H1 (cell line): ENCODE data around the gene FZD4. TPM values are rescaled to one million over a fixed set of nuclear protein-coding genes. Genes with fewer than 3 reads are reported as not detected.

Source experiments
- CTCF ChIA-PET: fragments of 300-600 bp; sonication (Branson Sonifier 250); formaldehyde crosslinking; loops from one replicate; lab custom pipeline; 2021; ENCODE audit not compliant: partially characterized antibody; lab: Charles Lee
- POLR2A ChIA-PET: fragments of 300-600 bp; sonication (Branson Sonifier 250); formaldehyde crosslinking; loops from one replicate; lab custom pipeline; 2021; ENCODE audit warnings: inconsistent platforms; ENCODE audit not compliant: partially characterized antibody; lab: Charles Lee
- DNase-seq, 2 experiments: peaks; one replicate each; pipeline versions ENCODE4 v3.0.0 to v3.0.0-alpha.2; 2010 to 2022; ENCODE audit warnings: low spot score in 2 of 2, low read depth in 1 of 2, mixed read lengths in 1 of 2
- FAIRE-seq: peaks from 2 replicates; lab custom pipeline; 2011; peaks lifted over from hg19 to GRCh38; lab: Jason Lieb, UNC
- H2AFZ ChIP-seq: 2 replicates; pipeline ENCODE4 v1.8.1; 2012; ENCODE audit warnings: low read length, inconsistent platforms
- H2AK5ac ChIP-seq: 2 replicates; pipeline ENCODE4 v1.6.1; 2013; ENCODE audit warnings: low read depth, low read length
- H2BK120ac ChIP-seq: replicated peaks from 2 replicates; pipeline ENCODE3; 2013; ENCODE audit warnings: low read depth, low read length, inconsistent platforms
- H2BK12ac ChIP-seq: 2 replicates; pipeline ENCODE4 v1.6.1; 2013; ENCODE audit warnings: low read depth, low read length
- H2BK15ac ChIP-seq: 2 replicates; pipeline ENCODE4 v1.6.1; 2013; ENCODE audit warnings: low read length
- H2BK20ac ChIP-seq: 2 replicates; pipeline ENCODE4 v1.6.1; 2013; ENCODE audit warnings: low read length
- H2BK5ac ChIP-seq: 2 replicates; pipeline ENCODE4 v1.6.1; 2013; ENCODE audit warnings: low read depth, low read length
- H3K14ac ChIP-seq: 2 replicates; pipeline ENCODE4 v1.6.1; 2013; ENCODE audit warnings: inconsistent platforms; ENCODE audit not compliant: insufficient read length
- H3K18ac ChIP-seq: 2 replicates; pipeline ENCODE4 v1.6.1; 2013; ENCODE audit warnings: low read length; ENCODE audit errors: extremely low read depth
- H3K23ac ChIP-seq: 2 replicates; pipeline ENCODE4 v1.6.1; 2013; ENCODE audit warnings: inconsistent platforms; ENCODE audit not compliant: insufficient read length
- H3K23me2 ChIP-seq: 2 replicates; pipeline ENCODE4 v1.6.1; 2013; ENCODE audit warnings: low read depth, low read length
- H3K27ac ChIP-seq: 2 replicates; pipeline ENCODE4 v1.6.1; 2011; ENCODE audit warnings: low read depth, low read length, inconsistent platforms
- H3K27me3 ChIP-seq, 4 experiments: replicated peaks in 1 of 4; 1 replicate in 1 of 4; 2 replicates in 3 of 4; pipeline versions ENCODE4 v1.6.1 to v1.8.1; 2011 to 2013; ENCODE audit warnings: low read length in 3 of 4, mild to moderate bottlenecking in 3 of 4, inconsistent platforms in 2 of 4, mixed read lengths in 2 of 4, moderate library complexity in 1 of 4; ENCODE audit not compliant: control insufficient read depth in 3 of 4, insufficient read depth in 3 of 4; ENCODE audit errors: extremely low read depth in 1 of 4
- H3K36me3 ChIP-seq, 4 experiments: 2 replicates each; pipeline versions ENCODE4 v1.6.1 to v1.8.1; 2011 to 2013; ENCODE audit warnings: mild to moderate bottlenecking in 4 of 4, low read length in 3 of 4, moderate library complexity in 2 of 4, control low read depth in 1 of 4, inconsistent platforms in 1 of 4; ENCODE audit not compliant: insufficient read depth in 4 of 4, control insufficient read depth in 2 of 4
- H3K4ac ChIP-seq: replicated peaks from 2 replicates; pipeline ENCODE3; 2013; ENCODE audit warnings: low read length, low read depth, mixed read lengths, inconsistent platforms; ENCODE audit not compliant: insufficient read length
- H3K4me1 ChIP-seq, 4 experiments: replicated peaks in 1 of 4; 1 replicate in 1 of 4; 2 replicates in 3 of 4; pipeline versions ENCODE4 v1.6.1 to v1.8.1; 2011 to 2013; ENCODE audit warnings: low read length in 3 of 4, inconsistent platforms in 2 of 4, mixed read lengths in 1 of 4; ENCODE audit not compliant: insufficient read depth in 4 of 4, control insufficient read depth in 3 of 4
- H3K4me2 ChIP-seq, 2 experiments: 2 replicates each; pipeline versions ENCODE4 v1.6.1 to v1.8.1; 2011 to 2013; ENCODE audit warnings: low read depth in 2 of 2, low read length in 2 of 2, control low read depth in 1 of 2, inconsistent platforms in 1 of 2, mild to moderate bottlenecking in 1 of 2; ENCODE audit not compliant: insufficient read depth in 1 of 2
- H3K4me3 ChIP-seq, 4 experiments: fragments of 200-600, 300-600 bp in 1 of 4; sonication (generic), shearing (Covaris generic), sonication (Bioruptor Twin) in 1 of 4; 2 replicates each; pipeline versions ENCODE4 v1.5.1 to v1.8.1; 2011 to 2016; ENCODE audit warnings: low read length in 4 of 4, low read depth in 3 of 4, control low read depth in 2 of 4, inconsistent platforms in 2 of 4, mild to moderate bottlenecking in 2 of 4, mixed read lengths in 1 of 4, moderate library complexity in 1 of 4; ENCODE audit not compliant: insufficient read depth in 2 of 4; ENCODE audit errors: extremely low read depth in 1 of 4
- H3K56ac ChIP-seq: replicated peaks from 2 replicates; pipeline ENCODE3; 2013; ENCODE audit warnings: low read depth, mild to moderate bottlenecking, mixed read lengths, low read length, inconsistent platforms; ENCODE audit not compliant: insufficient read length
- H3K79me1 ChIP-seq: 2 replicates; pipeline ENCODE4 v1.6.1; 2013; ENCODE audit warnings: low read depth, low read length, control low read depth
- H3K79me2 ChIP-seq, 2 experiments: 2 replicates each; pipeline versions ENCODE4 v1.6.1 to v1.8.1; 2012 to 2013; ENCODE audit warnings: low read length in 2 of 2, mild to moderate bottlenecking in 2 of 2, inconsistent platforms in 1 of 2; ENCODE audit not compliant: insufficient read depth in 2 of 2, control insufficient read depth in 1 of 2
- H3K9ac ChIP-seq, 4 experiments: replicated peaks in 1 of 4; 1 replicate in 1 of 4; 2 replicates in 3 of 4; pipeline versions ENCODE4 v1.6.1 to v1.8.1; 2011 to 2013; ENCODE audit warnings: low read depth in 3 of 4, low read length in 3 of 4, control low read depth in 2 of 4, mild to moderate bottlenecking in 2 of 4, moderate library complexity in 2 of 4, inconsistent platforms in 1 of 4; ENCODE audit errors: extremely low read depth in 1 of 4
- H3K9me3 ChIP-seq, 2 experiments: 2 replicates each; pipeline versions ENCODE4 v1.6.1 to v1.8.1; 2012 to 2013; ENCODE audit warnings: mild to moderate bottlenecking in 2 of 2, moderate library complexity in 2 of 2, control low read depth in 1 of 2, inconsistent platforms in 1 of 2, low read depth in 1 of 2, low read length in 1 of 2, mixed read lengths in 1 of 2; ENCODE audit not compliant: insufficient read depth in 2 of 2
- H4K20me1 ChIP-seq, 2 experiments: replicated peaks in 1 of 2; 2 replicates each; pipeline versions ENCODE3 to v1.8.1; 2011 to 2013; ENCODE audit warnings: inconsistent platforms in 2 of 2, low read length in 2 of 2, mild to moderate bottlenecking in 1 of 2; ENCODE audit not compliant: insufficient read depth in 2 of 2, control insufficient read depth in 1 of 2
- H4K5ac ChIP-seq: 2 replicates; pipeline ENCODE4 v1.6.1; 2013; ENCODE audit warnings: low read length, low read depth, mixed read lengths, inconsistent platforms; ENCODE audit not compliant: insufficient read length
- H4K8ac ChIP-seq: 2 replicates; pipeline ENCODE4 v1.8.0; 2013; ENCODE audit warnings: mild to moderate bottlenecking, moderate library complexity, low read length, inconsistent platforms; ENCODE audit not compliant: insufficient read depth; ENCODE audit errors: extremely low read depth
- H4K91ac ChIP-seq: replicated peaks from 2 replicates; pipeline ENCODE3; 2013; ENCODE audit warnings: low read length, mixed read lengths, inconsistent platforms; ENCODE audit not compliant: insufficient read length
- ATF2 ChIP-seq: IDR thresholded peaks from 2 replicates; pipeline ENCODE4 v1.6.1; 2012; ENCODE audit warnings: low read length, inconsistent platforms
- CEBPB ChIP-seq: IDR thresholded peaks from 2 replicates; pipeline ENCODE4 v1.6.1; 2012; ENCODE audit warnings: low read depth, low read length
- CREB1 ChIP-seq: IDR thresholded peaks from 2 replicates; pipeline ENCODE4 v1.6.1; 2012; ENCODE audit warnings: inconsistent platforms
- EP300 ChIP-seq, 2 experiments: IDR thresholded peaks; 1 replicate in 1 of 2; 2 replicates in 1 of 2; pipeline ENCODE4 v1.6.1; 2011 to 2012; ENCODE audit warnings: low read depth in 2 of 2, low read length in 2 of 2, mild to moderate bottlenecking in 2 of 2, borderline replicate concordance in 1 of 2, inconsistent platforms in 1 of 2, moderate library complexity in 1 of 2
- POLR2A ChIP-seq, 2 experiments: IDR thresholded peaks; 1 replicate in 1 of 2; 2 replicates in 1 of 2; pipeline ENCODE4 v1.6.1; 2011; ENCODE audit warnings: low read depth in 2 of 2, low read length in 2 of 2, mild to moderate bottlenecking in 2 of 2; ENCODE audit errors: control extremely low read depth in 1 of 2
- RNF2 ChIP-seq: fragments of 200-900, 300-1000 bp; sonication (generic); IDR thresholded peaks from 2 replicates; pipeline ENCODE4 v1.7.1; 2016; ENCODE audit warnings: borderline replicate concordance, low read depth, mild to moderate bottlenecking, antibody characterized with exemption, low read length; ENCODE audit not compliant: poor library complexity, severe bottlenecking; ENCODE audit errors: missing control alignments
- RXRA ChIP-seq: IDR thresholded peaks from 2 replicates; pipeline ENCODE4 v1.6.1; 2011; ENCODE audit warnings: low read depth, mild to moderate bottlenecking, low read length, moderate library complexity; ENCODE audit not compliant: insufficient read depth
- TAF1 ChIP-seq: IDR thresholded peaks from 2 replicates; pipeline ENCODE4 v1.6.1; 2011; ENCODE audit warnings: mild to moderate bottlenecking, low read depth, low read length
- TAF7 ChIP-seq: optimal IDR thresholded peaks from 2 replicates; pipeline ENCODE3; 2011; ENCODE audit warnings: low read depth, mild to moderate bottlenecking, inconsistent platforms, low read length, moderate library complexity, borderline replicate concordance
- TCF12 ChIP-seq: IDR thresholded peaks from 2 replicates; pipeline ENCODE4 v1.6.1; 2011; ENCODE audit warnings: low read depth, mild to moderate bottlenecking, low read length
- TEAD4 ChIP-seq: IDR thresholded peaks from 2 replicates; pipeline ENCODE4 v1.6.1; 2012; ENCODE audit warnings: low read depth, low read length, inconsistent platforms, mixed read lengths
- YY1 ChIP-seq: IDR thresholded peaks from 2 replicates; pipeline ENCODE4 v1.6.1; 2011; ENCODE audit warnings: low read depth, mild to moderate bottlenecking, low read length
- ZNF274 ChIP-seq: IDR thresholded peaks from 2 replicates; pipeline ENCODE4 v1.7.0; 2012; ENCODE audit warnings: low read length, borderline replicate concordance; ENCODE audit errors: extremely low read depth
- WGBS, 2 experiments: shearing (Covaris generic) in 1 of 2; methylation state at CpG; one replicate each; pipeline versions ENCODE4 v1.1.6 to v1.1.7; 2013 to 2015; ENCODE audit warnings: low lambda C conversion rate in 2 of 2, mixed read lengths in 2 of 2, inconsistent platforms in 1 of 2, low coverage in 1 of 2, missing lambda C conversion rate in 1 of 2; ENCODE audit not compliant: insufficient replicate concordance in 2 of 2, insufficient coverage in 1 of 2, insufficient read length in 1 of 2; ENCODE audit errors: extremely low coverage in 1 of 2, missing lambda C conversion rate in 1 of 2; 5-methylcytosine and 5-hydroxymethylcytosine counted together
- polyA plus RNA-seq, 7 experiments: library from polyadenylated mRNA; depleted of rRNA in 3 of 7; stranded (reverse) in 5 of 7; unstranded in 2 of 7; fragments of >200 nt in 5 of 7; fragments of 200-250 nt in 2 of 7; gene quantifications; 1 replicate in 5 of 7; 2 replicates in 1 of 7; 4 replicates in 1 of 7; pipeline versions ENCODE4 v1.2.1 to v1.2.3, GENCODE V29; 2011 to 2013; ENCODE audit warnings: missing spikeins in 2 of 7, mixed read lengths in 2 of 7
- total RNA-seq: library from RNA; stranded (reverse); fragmentation: NEBNext Ultra II Directional; extraction: Animal tissue kit (Norgen Biotek cat#: 25700); gene quantifications from 2 replicates; pipeline ENCODE4 v1.2.1, GENCODE V29; 2021

The FZD4 gene
- total and polyA plus RNA-seq, 2 of the 8 experiments (the other 6 are each of a cell fraction or from before 2014, with no cell fraction given) = 3.1 to 7.1 TPM

DNA sequence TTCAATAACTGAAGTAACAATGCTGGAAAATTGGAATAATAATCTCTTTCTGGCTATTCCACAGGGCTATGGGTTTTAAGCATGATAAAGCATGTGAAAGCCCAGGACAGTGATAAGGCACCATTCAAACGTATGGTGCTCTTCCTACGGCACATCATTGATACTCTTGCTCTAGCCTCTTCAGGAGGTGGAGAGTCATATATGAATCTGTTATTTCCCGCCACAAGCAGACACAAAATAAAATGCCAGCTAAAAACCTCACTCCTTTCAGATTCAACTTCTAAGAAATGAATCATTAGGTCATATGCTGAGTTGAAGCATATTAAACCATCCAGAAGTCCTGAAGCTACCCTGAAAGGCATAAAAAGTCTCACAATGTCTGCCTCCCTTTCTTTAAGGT is 49.9 kb downstream of the FZD4 start:
- H4K91ac ChIP-seq = no peak overlapping the region
- no peaks in the 10 kb centered on the region for H3K9me3 ChIP-seq
- no peak overlapping the region for H2BK5ac ChIP-seq
- no peak overlapping the region for H3K27ac ChIP-seq
- TF ChIP-seq YY1 (no peak), ZNF274 (no peak), CREB1 (no peak), ATF2 (no peak), EP300 (IDR thresholded peaks at IDR 0.05; ENCODE audit: borderline replicate concordance in 1 of 2, low read depth in 2 of 2, low read length in 2 of 2) (no peak), RXRA (no peak), TCF12 (no peak), TAF7 (no peak), RNF2 (no peak), TAF1 (no peak), POLR2A (IDR thresholded peaks at IDR 0.05; ENCODE audit: control extremely low read depth in 1 of 2, low read depth in 2 of 2, low read length in 2 of 2) (no peak), CEBPB (no peak), TEAD4 (no peak)
- H3K4me3 ChIP-seq = no peak overlapping the region
- no peak overlapping the region for H2AFZ ChIP-seq
- no peak for DNase-seq
- ChIA-PET POLR2A (no interaction called here), CTCF (interaction anchor here (0.6 to 5.3 kb wide), 5 partner anchors 8 to 319 kb away, joined by 3 to 31 read pairs (median 4); no protein-coding TSS in a partner anchor)
- H3K4me1 ChIP-seq = no peaks in the 10 kb centered on the region
- no peaks in the 10 kb centered on the region; the same call in 1 of the 2 replicates for H3K79me1 ChIP-seq
- no peaks in the 10 kb centered on the region for H3K36me3 ChIP-seq
- no peaks in the 10 kb centered on the region for H4K20me1 ChIP-seq
- H2AK5ac ChIP-seq = no peak overlapping the region
- H2BK20ac ChIP-seq = no peak overlapping the region
- H3K23me2 ChIP-seq = no peaks in the 10 kb centered on the region
- H2BK12ac ChIP-seq = no peak overlapping the region
- H3K23ac ChIP-seq = no peak overlapping the region
- no peak overlapping the region for H2BK15ac ChIP-seq
- H3K14ac ChIP-seq = no peak overlapping the region
- H3K18ac ChIP-seq = no peak overlapping the region
- WGBS, 2 experiments = 96% methylated on average over 3 of the region's 3 CpGs; no CpG with 5 or more reads in 1 of the 2 experiments
- no peak overlapping the region for H4K5ac ChIP-seq
- no peak overlapping the region for H4K8ac ChIP-seq
- FAIRE-seq = no peak
- H3K4ac ChIP-seq = no peak overlapping the region
- H3K79me2 ChIP-seq = no peaks in the 10 kb centered on the region
- no peak overlapping the region for H2BK120ac ChIP-seq
- H3K9ac ChIP-seq = no peak overlapping the region
- H3K27me3 ChIP-seq = no peaks in the 10 kb centered on the region
- no peak overlapping the region for H3K56ac ChIP-seq
- H3K4me2 ChIP-seq = no peak overlapping the region
